ENCODE results near the gene FEZ2. TPM values are rescaled to one million over a fixed set of nuclear protein-coding genes. Genes with fewer than 3 reads are reported as not detected.

Gene FEZ2
- total RNA-seq, 1 experiment from 2014 or later = 26.5 TPM

- DNase-seq (ENCODE audit: low spot score) = no peak
Observed at GRCh38 chr2:36562240-36562639, 35.7 kb downstream of the FEZ2 start.

- peak; percentile 63 for DNase-seq (ENCODE audit: low spot score)
Observed at GRCh38 chr2:36561237-36561944, 36.6 kb downstream of the FEZ2 start.

GRCh38 chr2:36560726-36561125 is 37.2 kb downstream of the FEZ2 start:
- DNase-seq (ENCODE audit: low spot score) = no peak

GRCh38 chr2:36559221-36559942 is 38.6 kb downstream of the FEZ2 start:
- DNase-seq (ENCODE audit: low spot score) = no peak

- DNase-seq (ENCODE audit: low spot score) = no peak
Observed at GRCh38 chr2:36556842-36557241, 41.1 kb downstream of the FEZ2 start.

- no peak for DNase-seq (ENCODE audit: low spot score)
Observed at GRCh38 chr2:36555789-36556188, 42.2 kb downstream of the FEZ2 start.

GRCh38 chr2:36554531-36554930 is 43.4 kb downstream of the FEZ2 start:
- DNase-seq (ENCODE audit: low spot score) = no peak

GRCh38 chr2:36553683-36554082 is 44.3 kb downstream of the FEZ2 start:
- DNase-seq (ENCODE audit: low spot score) = no peak

GRCh38 chr2:36550006-36550405 is 48.0 kb downstream of the FEZ2 start:
- no peak for DNase-seq (ENCODE audit: low spot score)

GRCh38 chr2:36549165-36549574 is 48.8 kb downstream of the FEZ2 start:
- no peak for DNase-seq (ENCODE audit: low spot score)

GRCh38 chr2:36547906-36548305 is 50.1 kb downstream of the FEZ2 start:
- DNase-seq (ENCODE audit: low spot score) = no peak

GRCh38 chr2:36545871-36546416 is 52.0 kb downstream of the FEZ2 start:
- no peak for DNase-seq (ENCODE audit: low spot score)

GRCh38 chr2:36544638-36545338 is 53.2 kb downstream of the FEZ2 start:
- no peak for DNase-seq (ENCODE audit: low spot score)

GRCh38 chr2:36541891-36542595 is 55.9 kb downstream of the FEZ2 start:
- no peak for DNase-seq (ENCODE audit: low spot score)

- DNase-seq (ENCODE audit: low spot score) = no peak
Observed at GRCh38 chr2:36540986-36541754, 56.8 kb downstream of the FEZ2 start.

GRCh38 chr2:36539631-36540030 is 58.3 kb downstream of the FEZ2 start:
- no peak for DNase-seq (ENCODE audit: low spot score)

- no peak for DNase-seq (ENCODE audit: low spot score)
Observed at GRCh38 chr2:36538335-36538734, 59.6 kb downstream of the FEZ2 start.

GRCh38 chr2:36536776-36537175 is 61.2 kb downstream of the FEZ2 start:
- DNase-seq (ENCODE audit: low spot score) = no peak

GRCh38 chr2:36535099-36535498 is 62.9 kb downstream of the FEZ2 start:
- DNase-seq (ENCODE audit: low spot score) = no peak

GRCh38 chr2:36534275-36534799 is 63.6 kb downstream of the FEZ2 start:
- DNase-seq (ENCODE audit: low spot score) = no peak

- no peak for DNase-seq (ENCODE audit: low spot score)
Observed at GRCh38 chr2:36530983-36531354, 67.0 kb downstream of the FEZ2 start.

Measured in H4 (cell line).